ENCODE results near the gene OSGEP. TPM values are rescaled to one million over a fixed set of nuclear protein-coding genes. Genes with fewer than 3 reads are reported as not detected.

OSGEP gene
- total RNA-seq, 1 experiment from 2014 or later: 50.8 TPM

GRCh38 chr14:20482382-20482781, 27.8 kb upstream of the OSGEP start:
- H3K14ac ChIP-seq (ENCODE audit: insufficient read depth, low read length): no peak overlapping the region

More at GRCh38 chr14:20482382-20482781, 27.8 kb upstream of the OSGEP start:
- no peak overlapping the region for H3T11ph ChIP-seq (ENCODE audit: low read length)
- H3K4me3 Mint-ChIP-seq: no peak overlapping the region
- DNase-seq: no peak
- H3K18ac ChIP-seq (ENCODE audit: insufficient read length, low read depth, low read length): no peak overlapping the region
- no peak overlapping the region for H3K9ac ChIP-seq (ENCODE audit: extremely low read depth, insufficient read length, low read length)
- no peak for TF ChIP-seq CTCF (conservative IDR thresholded peaks at IDR 0.05)
- no peaks in the 10 kb centered on the region for H3K9me3 Mint-ChIP-seq
- H3K79me1 ChIP-seq (ENCODE audit: insufficient read depth, low read depth, low read length, poor library complexity, severe bottlenecking): no peaks in the 10 kb centered on the region
- no peak overlapping the region for H2AFZ ChIP-seq (ENCODE audit: low read length)
- H4K20me1 ChIP-seq (ENCODE audit: control insufficient read depth, insufficient read depth, insufficient read length): no peaks in the 10 kb centered on the region
- H3K27ac ChIP-seq (ENCODE audit: insufficient read length, low read depth, low read length): no peak overlapping the region
- no peak overlapping the region for H2BK20ac ChIP-seq (ENCODE audit: low read depth, low read length, poor library complexity, severe bottlenecking)
- H3K79me2 ChIP-seq (ENCODE audit: insufficient read depth, low read length): no peaks in the 10 kb centered on the region
- no peaks in the 10 kb centered on the region for H3K9me3 ChIP-seq (ENCODE audit: control insufficient read depth, low read depth, low read length)
- no peak overlapping the region for H2BK120ac ChIP-seq (ENCODE audit: low read depth, low read length, poor library complexity, severe bottlenecking)
- H2BK15ac ChIP-seq (ENCODE audit: low read depth, low read length): no peak overlapping the region
- no peak overlapping the region for H3K56ac ChIP-seq (ENCODE audit: insufficient read length, low read depth, low read length)
- H2BK12ac ChIP-seq (ENCODE audit: insufficient read length, low read depth, low read length): no peak overlapping the region
- H4K5ac ChIP-seq (ENCODE audit: insufficient read length, low read depth, low read length): no peak overlapping the region
- no peak overlapping the region for H3K23ac ChIP-seq (ENCODE audit: insufficient read length, low read depth, low read length)
- peaks cover 7% of the 10 kb centered on the region; the same call in 1 of the 2 replicates for H3K4me1 ChIP-seq (ENCODE audit: insufficient read depth, low read length)
- no peaks in the 10 kb centered on the region for H3K27me3 ChIP-seq (ENCODE audit: insufficient read depth, low read length)
- no peaks in the 10 kb centered on the region for H3K27me3 Mint-ChIP-seq (ENCODE audit: low read depth)
- peaks cover 32 to 37% of the 10 kb centered on the region in 2 experiments for H3K4me1 Mint-ChIP-seq
- no peak overlapping the region for H4K91ac ChIP-seq (ENCODE audit: insufficient read length, low read depth, low read length)
- no CpG with 5 or more reads among the region's 5 CpGs for WGBS (ENCODE audit: extremely low coverage, insufficient read length, low lambda C conversion rate)
- no peak overlapping the region for H4K8ac ChIP-seq (replicated peaks; ENCODE audit: insufficient read length, low read depth, low read length)
- no peak overlapping the region for H3K4me2 ChIP-seq (ENCODE audit: insufficient read depth, insufficient read length, low read length)
- H2AK5ac ChIP-seq (ENCODE audit: insufficient read length, low read length): no peak overlapping the region
- no peak overlapping the region for H3K27ac Mint-ChIP-seq
- no peaks in the 10 kb centered on the region for H3K23me2 ChIP-seq (ENCODE audit: insufficient read length, low read depth, low read length, poor library complexity, severe bottlenecking)
- no peak overlapping the region for H2BK5ac ChIP-seq (ENCODE audit: insufficient read length, low read length)
- H3K36me3 Mint-ChIP-seq (ENCODE audit: insufficient read depth in 1 of 3, low read depth in 3 of 3): peaks cover 3 to 9% (median 8%) of the 10 kb centered on the region in 3 experiments; a peak in 5 of 7 replicates
- H3K4ac ChIP-seq (ENCODE audit: low read depth, low read length): no peak overlapping the region
